HepG2 (cell line): ENCODE data around the gene PCDHGA1. TPM values are rescaled to one million over a fixed set of nuclear protein-coding genes. Genes with fewer than 3 reads are reported as not detected.

Experiments
- ATAC-seq: fragments of 200-7000 bp; cut with Tn5 transposase; 3 replicates; pipeline ENCODE4 v1.9.1; 2020; ENCODE audit warnings: mild to moderate bottlenecking, moderate library complexity
- BruUV-seq: library from RNA; stranded (reverse); fragments of 400-500 nt; replicated peaks from 2 replicates; lab custom pipeline; 2021; lab: Mats Ljungman, UMichigan
- CTCF ChIA-PET: fragments of 300-600 bp; formaldehyde crosslinking; extraction: SDS; loops from one replicate; lab custom pipeline; 2021; ENCODE audit warnings: low total read pairs, inconsistent platforms, low intra/inter-chr PET ratio; lab: Yijun Ruan, JAX
- POLR2A ChIA-PET: fragments of 350-600 bp; sonication (Branson Sonifier 250); formaldehyde crosslinking; loops from one replicate; lab custom pipeline; 2020; ENCODE audit warnings: antibody characterized with exemption, inconsistent platforms; lab: Yijun Ruan, JAX
- DNase-seq: peaks from one replicate; pipeline ENCODE4 v3.0.0-alpha.2; 2015; ENCODE audit warnings: low spot score
- FAIRE-seq: peaks from 3 replicates; lab custom pipeline; 2011; peaks lifted over from hg19 to GRCh38; lab: Jason Lieb, UNC
- H2AFZ ChIP-seq: one replicate; pipeline ENCODE4 v1.6.1; 2011; ENCODE audit warnings: low read length, inconsistent platforms
- H3K27ac ChIP-seq: fragments of 300-600 bp; 3 replicates; pipeline ENCODE4 v1.8.0; 2011; ENCODE audit warnings: mixed run types, mild to moderate bottlenecking, mixed read lengths, low read length, inconsistent platforms; ENCODE audit not compliant: insufficient read depth; ENCODE audit errors: extremely low read length
- H3K27me3 ChIP-seq, 2 experiments: fragments of 200-600 bp in 1 of 2; 2 replicates in 1 of 2; 3 replicates in 1 of 2; pipeline versions ENCODE4 v1.6.0 to v1.8.0; 2011; ENCODE audit warnings: low read length in 2 of 2, mild to moderate bottlenecking in 2 of 2, moderate library complexity in 2 of 2, inconsistent platforms in 1 of 2; ENCODE audit not compliant: insufficient read depth in 2 of 2, control insufficient read depth in 1 of 2
- H3K36me3 ChIP-seq, 2 experiments: fragments of 200-600 bp in 1 of 2; replicated peaks in 1 of 2; 2 replicates in 1 of 2; 3 replicates in 1 of 2; pipeline versions ENCODE4 v1.5.1 to v1.8.0; 2011; ENCODE audit warnings: low read length in 2 of 2, inconsistent platforms in 1 of 2; ENCODE audit not compliant: insufficient read depth in 2 of 2, control insufficient read depth in 1 of 2
- H3K4me1 ChIP-seq: 2 replicates; pipeline ENCODE4 v1.5.1; 2012; ENCODE audit warnings: low read length, inconsistent platforms; ENCODE audit not compliant: insufficient read depth
- H3K4me2 ChIP-seq: 2 replicates; pipeline ENCODE4 v1.6.0; 2011; ENCODE audit warnings: low read depth, low read length, inconsistent platforms
- H3K4me3 ChIP-seq, 3 experiments: fragments of 200-600 bp in 1 of 3; sonication (generic), shearing (Covaris generic) in 1 of 3; replicated peaks in 1 of 3; 2 replicates each; pipeline ENCODE4 v1.5.1; 2011 to 2016; ENCODE audit warnings: low read length in 3 of 3, inconsistent platforms in 2 of 3, low read depth in 2 of 3, mild to moderate bottlenecking in 2 of 3, control low read depth in 1 of 3, mixed read lengths in 1 of 3; ENCODE audit not compliant: insufficient read depth in 1 of 3
- H3K79me2 ChIP-seq: one replicate; pipeline ENCODE4 v1.6.1; 2011; ENCODE audit warnings: low read length, inconsistent platforms; ENCODE audit not compliant: insufficient read depth
- H3K9ac ChIP-seq: 2 replicates; pipeline ENCODE4 v1.6.0; 2011; ENCODE audit warnings: mild to moderate bottlenecking, low read depth, low read length, inconsistent platforms; ENCODE audit not compliant: insufficient read depth
- H3K9me3 ChIP-seq: 2 replicates; pipeline ENCODE4 v1.5.1; 2012; ENCODE audit warnings: mild to moderate bottlenecking, low read length
- H4K20me1 ChIP-seq: 2 replicates; pipeline ENCODE4 v1.6.0; 2011; ENCODE audit warnings: inconsistent platforms, mild to moderate bottlenecking, low read length, moderate library complexity; ENCODE audit not compliant: insufficient read depth
- CCDC6 ChIP-seq: sonication (generic); formaldehyde crosslinking; IDR thresholded peaks from 2 replicates; pipeline ENCODE4 v1.8.1; 2022; ENCODE audit warnings: mild to moderate bottlenecking, missing genetic modification reagents, moderate library complexity
- FOXC1 ChIP-seq: sonication (generic); formaldehyde crosslinking; IDR thresholded peaks from 2 replicates; pipeline ENCODE4 v1.8.0; 2022; ENCODE audit warnings: mild to moderate bottlenecking, missing genetic modification reagents, borderline replicate concordance
- HNRNPLL ChIP-seq: fragments of 200-400 bp; formaldehyde crosslinking; IDR thresholded peaks from 2 replicates; pipeline ENCODE4 v1.6.1; 2017; ENCODE audit warnings: mild to moderate bottlenecking, low read depth, low read length; ENCODE audit not compliant: poor library complexity, severe bottlenecking
- IKZF4 ChIP-seq: sonication (generic); formaldehyde crosslinking; IDR thresholded peaks from 2 replicates; pipeline ENCODE4 v1.5.1; 2020; ENCODE audit warnings: borderline replicate concordance, mild to moderate bottlenecking, low read depth, missing genetic modification reagents; ENCODE audit errors: not compliant biosample characterization
- NR2F1 ChIP-seq, 2 experiments: fragments of 450-650 bp in 1 of 2; formaldehyde crosslinking in 1 of 2; IDR thresholded peaks; 2 replicates each; pipeline versions ENCODE4 v1.5.0 to v1.6.1; 2016 to 2020; ENCODE audit warnings: mild to moderate bottlenecking in 1 of 2, missing compliant biosample characterization in 1 of 2, missing genetic modification reagents in 1 of 2, moderate library complexity in 1 of 2
- SIN3A ChIP-seq: IDR thresholded peaks from 2 replicates; pipeline ENCODE4 v1.6.1; 2011; ENCODE audit warnings: low read depth, mild to moderate bottlenecking, control low read depth, low read length, borderline replicate concordance
- SP4 ChIP-seq: sonication (generic); formaldehyde crosslinking; IDR thresholded peaks from 2 replicates; pipeline ENCODE4 v1.8.1; 2023; ENCODE audit warnings: mild to moderate bottlenecking, missing genetic modification reagents
- ZBTB26 ChIP-seq: IDR thresholded peaks from 2 replicates; pipeline ENCODE4 v1.6.1; 2016; ENCODE audit warnings: missing compliant biosample characterization, missing genetic modification reagents, borderline replicate concordance
- ZMAT5 ChIP-seq: sonication (generic); formaldehyde crosslinking; IDR thresholded peaks from 2 replicates; pipeline ENCODE4 v1.5.0; 2020; ENCODE audit warnings: mild to moderate bottlenecking, low read depth, missing genetic modification reagents, borderline replicate concordance
- ZNF329 ChIP-seq: sonication (generic); formaldehyde crosslinking; IDR thresholded peaks from 2 replicates; pipeline ENCODE4 v1.9.0; 2021; ENCODE audit warnings: low read depth, mild to moderate bottlenecking, missing genetic modification reagents
- ZNF335 ChIP-seq: sonication (generic); formaldehyde crosslinking; IDR thresholded peaks from 2 replicates; pipeline ENCODE4 v1.4.0; 2020; ENCODE audit warnings: missing genetic modification reagents
- WGBS: methylation state at CpG from one replicate; pipeline ENCODE4 v1.1.6; 2017; ENCODE audit warnings: low lambda C conversion rate; 5-methylcytosine and 5-hydroxymethylcytosine counted together
- in situ Hi-C: cut with HindIII; loops from 2 replicates; pipeline ENCODE4 v1.10.0; 2017; ENCODE audit warnings: low pct_unique_long_range_greater_than_20kb; ENCODE audit not compliant: extremely low pct_ligation_motif_present
- intact Hi-C: fragments of 100-400 bp; cut with micrococcal nuclease; formaldehyde crosslinking; loops from one replicate; pipeline ENCODE4 v1.10.0; 2022; ENCODE audit not compliant: unreplicated experiment
- polyA plus RNA-seq, 8 experiments: library from polyadenylated mRNA; depleted of rRNA in 3 of 8; stranded (reverse) in 7 of 8; unstranded in 1 of 8; fragments of >200 nt; fragmentation: Illumina TruSeq in 4 of 8; extraction: Trizol in 4 of 8; gene quantifications; 2 replicates each; pipeline versions ENCODE4 v1.2.1 to v1.2.3, GENCODE V29; 2011 to 2016; ENCODE audit warnings: low read depth in 4 of 8, missing spikeins in 1 of 8, mixed read lengths in 1 of 8; ENCODE audit not compliant: insufficient read depth in 1 of 8
- total RNA-seq, 5 experiments: library from RNA; depleted of rRNA; stranded (reverse); fragments of >200 nt; fragmentation: Illumina TruSeq; extraction: Trizol; gene quantifications; 2 replicates each; pipeline ENCODE4 v1.2.3, GENCODE V29; 2016; ENCODE audit warnings: low read depth in 1 of 5
- TF ChIP-seq, protein P1 (sequence below): sonication (generic); formaldehyde crosslinking; IDR thresholded peaks from 2 replicates; pipeline ENCODE4 v1.9.0; 2021; ENCODE audit warnings: missing genetic modification reagents, borderline replicate concordance
- TF ChIP-seq, protein P2 (sequence below): sonication (generic); formaldehyde crosslinking; conservative IDR thresholded peaks from 2 replicates; pipeline ENCODE4 v1.4.0; 2020; ENCODE audit warnings: mild to moderate bottlenecking, missing genetic modification reagents, moderate library complexity

The PCDHGA1 gene
- total and polyA plus RNA-seq, 2 of the 13 experiments (the other 11 are each of a cell fraction or from before 2014, with no cell fraction given): 0.31 to 0.40 TPM

DNA sequence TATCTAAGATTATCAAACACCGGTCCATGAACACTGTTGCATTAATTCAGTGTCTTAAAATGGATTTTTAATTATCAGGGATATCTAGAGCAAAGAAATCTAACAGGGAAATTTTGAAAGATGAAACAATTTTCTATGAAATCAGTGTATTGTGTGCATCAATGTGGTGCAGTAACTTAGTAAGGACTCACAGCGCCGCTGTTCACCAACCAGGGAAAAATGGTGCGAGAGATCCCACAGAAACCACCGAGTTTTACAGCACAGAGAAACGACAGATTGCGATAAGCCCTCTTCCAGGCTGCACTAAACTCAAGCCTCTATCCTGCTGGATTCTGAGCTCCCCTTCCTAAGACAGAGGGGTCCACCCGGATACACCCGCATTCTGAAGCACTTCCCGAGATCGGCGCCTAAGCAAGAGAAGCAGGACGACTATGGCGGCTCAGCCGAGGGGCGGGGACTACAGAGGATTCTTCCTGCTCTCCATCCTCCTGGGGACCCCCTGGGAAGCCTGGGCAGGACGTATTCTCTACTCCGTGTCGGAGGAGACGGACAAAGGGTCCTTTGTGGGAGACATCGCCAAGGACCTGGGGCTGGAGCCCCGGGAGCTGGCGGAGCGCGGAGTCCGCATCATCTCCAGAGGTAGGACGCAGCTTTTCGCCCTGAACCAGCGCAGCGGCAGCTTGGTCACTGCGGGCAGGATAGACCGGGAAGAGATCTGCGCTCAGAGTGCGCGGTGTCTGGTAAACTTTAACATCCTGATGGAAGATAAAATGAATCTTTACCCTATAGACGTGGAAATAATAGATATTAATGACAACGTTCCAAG lies 52.4 kb downstream of the PCDHGA1 start, which contains the start of gene PCDHGA7 (continued):
- no peak for TF ChIP-seq ZNF335 (CRISPR knock-in tag)

DNA sequence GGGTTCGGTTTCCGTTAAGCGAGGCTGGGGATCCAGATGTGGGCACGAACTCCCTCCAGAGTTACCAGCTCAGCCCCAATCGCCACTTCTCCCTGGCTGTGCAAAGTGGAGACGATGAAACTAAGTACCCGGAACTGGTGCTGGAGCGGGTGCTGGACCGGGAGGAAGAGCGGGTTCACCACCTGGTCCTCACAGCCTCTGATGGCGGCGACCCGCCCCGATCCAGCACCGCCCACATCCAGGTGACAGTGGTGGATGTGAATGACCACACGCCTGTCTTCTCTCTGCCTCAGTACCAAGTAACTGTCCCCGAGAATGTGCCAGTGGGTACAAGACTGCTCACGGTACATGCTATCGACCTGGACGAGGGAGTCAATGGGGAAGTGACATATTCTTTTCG lies 53.0 kb downstream of the PCDHGA1 start:
- no peak for DNase-seq
- ATAC-seq: no peak
- in situ Hi-C loops (no loop called here), intact Hi-C loops (no loop called here)
- Histone ChIP-seq H3K9me3 (no peaks in the 10 kb centered on the region; the same call in 1 of the 2 replicates), H3K4me3 (no peak overlapping the region), H3K27ac (no peak overlapping the region), H3K36me3 (no peaks in the 10 kb centered on the region), H4K20me1 (no peaks in the 10 kb centered on the region), H3K27me3 (no peaks in the 10 kb centered on the region), H3K9ac (no peak overlapping the region), H2AFZ (no peak overlapping the region), H3K4me2 (no peak overlapping the region), H3K79me2 (no peaks in the 10 kb centered on the region), H3K4me1 (peaks cover 1% of the 10 kb centered on the region; the same call in 1 of the 2 replicates)
- BruUV-seq: no TSS peak
- CTCF ChIA-PET: no interaction called here
- POLR2A ChIA-PET: no interaction called here
- 68% methylated on average over 17 of the region's 21 CpGs for WGBS
- FAIRE-seq: no peak
- TF ChIP-seq IKZF4 (CRISPR knock-in tag): no peak
- TF ChIP-seq ZMAT5 (CRISPR knock-in tag): no peak
- TF ChIP-seq, protein P1, sequence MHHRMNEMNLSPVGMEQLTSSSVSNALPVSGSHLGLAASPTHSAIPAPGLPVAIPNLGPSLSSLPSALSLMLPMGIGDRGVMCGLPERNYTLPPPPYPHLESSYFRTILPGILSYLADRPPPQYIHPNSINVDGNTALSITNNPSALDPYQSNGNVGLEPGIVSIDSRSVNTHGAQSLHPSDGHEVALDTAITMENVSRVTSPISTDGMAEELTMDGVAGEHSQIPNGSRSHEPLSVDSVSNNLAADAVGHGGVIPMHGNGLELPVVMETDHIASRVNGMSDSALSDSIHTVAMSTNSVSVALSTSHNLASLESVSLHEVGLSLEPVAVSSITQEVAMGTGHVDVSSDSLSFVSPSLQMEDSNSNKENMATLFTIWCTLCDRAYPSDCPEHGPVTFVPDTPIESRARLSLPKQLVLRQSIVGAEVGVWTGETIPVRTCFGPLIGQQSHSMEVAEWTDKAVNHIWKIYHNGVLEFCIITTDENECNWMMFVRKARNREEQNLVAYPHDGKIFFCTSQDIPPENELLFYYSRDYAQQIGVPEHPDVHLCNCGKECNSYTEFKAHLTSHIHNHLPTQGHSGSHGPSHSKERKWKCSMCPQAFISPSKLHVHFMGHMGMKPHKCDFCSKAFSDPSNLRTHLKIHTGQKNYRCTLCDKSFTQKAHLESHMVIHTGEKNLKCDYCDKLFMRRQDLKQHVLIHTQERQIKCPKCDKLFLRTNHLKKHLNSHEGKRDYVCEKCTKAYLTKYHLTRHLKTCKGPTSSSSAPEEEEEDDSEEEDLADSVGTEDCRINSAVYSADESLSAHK (CRISPR knock-in tag): no peak
- TF ChIP-seq, protein P2, sequence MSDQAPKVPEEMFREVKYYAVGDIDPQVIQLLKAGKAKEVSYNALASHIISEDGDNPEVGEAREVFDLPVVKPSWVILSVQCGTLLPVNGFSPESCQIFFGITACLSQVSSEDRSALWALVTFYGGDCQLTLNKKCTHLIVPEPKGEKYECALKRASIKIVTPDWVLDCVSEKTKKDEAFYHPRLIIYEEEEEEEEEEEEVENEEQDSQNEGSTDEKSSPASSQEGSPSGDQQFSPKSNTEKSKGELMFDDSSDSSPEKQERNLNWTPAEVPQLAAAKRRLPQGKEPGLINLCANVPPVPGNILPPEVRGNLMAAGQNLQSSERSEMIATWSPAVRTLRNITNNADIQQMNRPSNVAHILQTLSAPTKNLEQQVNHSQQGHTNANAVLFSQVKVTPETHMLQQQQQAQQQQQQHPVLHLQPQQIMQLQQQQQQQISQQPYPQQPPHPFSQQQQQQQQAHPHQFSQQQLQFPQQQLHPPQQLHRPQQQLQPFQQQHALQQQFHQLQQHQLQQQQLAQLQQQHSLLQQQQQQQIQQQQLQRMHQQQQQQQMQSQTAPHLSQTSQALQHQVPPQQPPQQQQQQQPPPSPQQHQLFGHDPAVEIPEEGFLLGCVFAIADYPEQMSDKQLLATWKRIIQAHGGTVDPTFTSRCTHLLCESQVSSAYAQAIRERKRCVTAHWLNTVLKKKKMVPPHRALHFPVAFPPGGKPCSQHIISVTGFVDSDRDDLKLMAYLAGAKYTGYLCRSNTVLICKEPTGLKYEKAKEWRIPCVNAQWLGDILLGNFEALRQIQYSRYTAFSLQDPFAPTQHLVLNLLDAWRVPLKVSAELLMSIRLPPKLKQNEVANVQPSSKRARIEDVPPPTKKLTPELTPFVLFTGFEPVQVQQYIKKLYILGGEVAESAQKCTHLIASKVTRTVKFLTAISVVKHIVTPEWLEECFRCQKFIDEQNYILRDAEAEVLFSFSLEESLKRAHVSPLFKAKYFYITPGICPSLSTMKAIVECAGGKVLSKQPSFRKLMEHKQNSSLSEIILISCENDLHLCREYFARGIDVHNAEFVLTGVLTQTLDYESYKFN (CRISPR knock-in tag): no peak
- TF ChIP-seq ZNF329 (CRISPR knock-in tag): no peak
- no peak for TF ChIP-seq HNRNPLL
- TF ChIP-seq SIN3A: no peak
- no peak for TF ChIP-seq NR2F1 (CRISPR knock-in tag; IDR thresholded peaks at IDR 0.05)
- TF ChIP-seq ZBTB26 (CRISPR knock-in tag): no peak
- no peak for TF ChIP-seq FOXC1 (CRISPR knock-in tag)
- TF ChIP-seq SP4 (CRISPR knock-in tag): no peak
- no peak for TF ChIP-seq CCDC6 (CRISPR knock-in tag)
